SHP77 treated with DMSO at 0.1 percent for 48 hours (cell line): ENCODE results near the gene MRO.
"Not testable (repeated sequence)": the region's sequence is repeated elsewhere in the genome, so short reads cannot be mapped to it uniquely, and the experiment has no call there.

Source experiments
- DNase-seq: peaks from one replicate; lab custom pipeline; 2025; lab: John Stamatoyannopoulos, UW

MRO gene

GRCh38 chr18:50819728-50820378 lies at the start of gene MRO:
TSS of gene MRO (minus strand) at chr18:50820016. CDS start at chr18:50809400, 10,616 bp downstream.
- peak; percentile 9 for DNase-seq

GRCh38 chr18:50869150-50869549 lies 49.3 kb upstream of the MRO start:
- DNase-seq = no peak

- no peak for DNase-seq
These were observed 46.9 kb upstream of the MRO start for GRCh38 chr18:50866765-50867164.

GRCh38 chr18:50863840-50864375 lies 44.1 kb upstream of the MRO start:
- DNase-seq = no peak

GRCh38 chr18:50862401-50862800 lies 42.6 kb upstream of the MRO start:
- no peak for DNase-seq

GRCh38 chr18:50861617-50862016 lies 41.8 kb upstream of the MRO start:
- no peak for DNase-seq

- DNase-seq = no peak
These were observed 40.2 kb upstream of the MRO start for GRCh38 chr18:50859793-50860555.

GRCh38 chr18:50857694-50858093 lies 37.9 kb upstream of the MRO start:
- DNase-seq = no peak

- not testable (repeated sequence) for DNase-seq
These were observed 37.4 kb upstream of the MRO start for GRCh38 chr18:50857166-50857565.

GRCh38 chr18:50855976-50856757 lies 36.4 kb upstream of the MRO start:
- DNase-seq = no peak

- no peak for DNase-seq
These were observed 34.1 kb upstream of the MRO start for GRCh38 chr18:50853863-50854271.

- no peak for DNase-seq
These were observed 30.7 kb upstream of the MRO start for GRCh38 chr18:50850307-50851065.

- no peak for DNase-seq
These were observed 29.6 kb upstream of the MRO start for GRCh38 chr18:50849419-50849821.

GRCh38 chr18:50848991-50849390 lies 29.2 kb upstream of the MRO start:
- no peak for DNase-seq

- no peak for DNase-seq
These were observed 28.3 kb upstream of the MRO start for GRCh38 chr18:50848061-50848551.

- DNase-seq = no peak
These were observed 27.4 kb upstream of the MRO start for GRCh38 chr18:50847192-50847591.

- no peak for DNase-seq
These were observed 25.1 kb upstream of the MRO start for GRCh38 chr18:50844960-50845359.

- no peak for DNase-seq
These were observed 24.7 kb upstream of the MRO start for GRCh38 chr18:50844554-50844953.

- no peak for DNase-seq
These were observed 23.0 kb upstream of the MRO start for GRCh38 chr18:50842846-50843245.

- no peak for DNase-seq
These were observed 20.2 kb upstream of the MRO start for GRCh38 chr18:50839996-50840395.

- no peak for DNase-seq
These were observed 19.5 kb upstream of the MRO start for GRCh38 chr18:50839341-50839740.

GRCh38 chr18:50836521-50836957 lies 16.7 kb upstream of the MRO start:
- DNase-seq = peak; percentile 7
